CD14-positive monocyte (primary cell): ENCODE measurements around the gene CSTPP1. TPM values are rescaled to one million over a fixed set of nuclear protein-coding genes. Genes with fewer than 3 reads are reported as not detected.

Experiments
- DNase-seq, 3 donors: peaks; one replicate each; pipeline ENCODE4 v3.0.0-alpha.2; 2011 to 2022
- H2AFZ ChIP-seq: 2 replicates; pipeline ENCODE4 v1.6.0; 2012; ENCODE audit warnings: mild to moderate bottlenecking, low read depth, low read length, inconsistent platforms; ENCODE audit not compliant: insufficient read depth, poor library complexity, severe bottlenecking
- H3K27ac ChIP-seq, 2 donors: 1 replicate in 1 of 2; 2 replicates in 1 of 2; pipeline ENCODE4 v1.5.1; 2012 to 2013; ENCODE audit warnings: low read length in 2 of 2, control low read depth in 1 of 2, inconsistent platforms in 1 of 2, low read depth in 1 of 2, mild to moderate bottlenecking in 1 of 2
- H3K27me3 ChIP-seq, 2 donors: one replicate each; pipeline versions ENCODE4 v1.6.0 to v1.6.1; 2011 to 2013; ENCODE audit warnings: low read length in 2 of 2; ENCODE audit not compliant: control insufficient read depth in 2 of 2, insufficient read depth in 2 of 2
- H3K36me3 ChIP-seq, 2 donors: replicated peaks in 1 of 2; 1 replicate in 1 of 2; 2 replicates in 1 of 2; pipeline versions ENCODE4 v1.5.1 to v1.6.1; 2012 to 2013; ENCODE audit warnings: low read length in 2 of 2, control low read depth in 1 of 2, inconsistent platforms in 1 of 2, mild to moderate bottlenecking in 1 of 2; ENCODE audit not compliant: insufficient read depth in 2 of 2, control insufficient read depth in 1 of 2
- H3K4me1 ChIP-seq, 2 donors: 1 replicate in 1 of 2; 2 replicates in 1 of 2; pipeline versions ENCODE4 v1.5.1 to v1.6.1; 2012 to 2013; ENCODE audit warnings: low read length in 2 of 2, control low read depth in 1 of 2, inconsistent platforms in 1 of 2, mild to moderate bottlenecking in 1 of 2, moderate library complexity in 1 of 2; ENCODE audit not compliant: insufficient read depth in 2 of 2, control insufficient read depth in 1 of 2
- H3K4me2 ChIP-seq: replicated peaks from 2 replicates; pipeline ENCODE3; 2012; ENCODE audit warnings: low read length, moderate library complexity, mild to moderate bottlenecking; ENCODE audit not compliant: poor library complexity, severe bottlenecking; ENCODE audit errors: extremely low read depth
- H3K4me3 ChIP-seq, 3 experiments: fragments of 200-600 bp in 1 of 3; sonication (generic) in 1 of 3; replicated peaks in 1 of 3; 1 replicate in 2 of 3; 2 replicates in 1 of 3; pipeline ENCODE4 v1.5.1; 2011 to 2013; ENCODE audit warnings: low read length in 3 of 3, mild to moderate bottlenecking in 3 of 3, control low read depth in 2 of 3, low read depth in 2 of 3, inconsistent platforms in 1 of 3, moderate library complexity in 1 of 3
- H3K79me2 ChIP-seq: 2 replicates; pipeline ENCODE4 v1.6.0; 2012; ENCODE audit warnings: mild to moderate bottlenecking, control low read depth, inconsistent platforms, low read length, moderate library complexity; ENCODE audit not compliant: insufficient read depth
- H3K9ac ChIP-seq: 2 replicates; pipeline ENCODE4 v1.6.0; 2017; ENCODE audit warnings: low read length, mild to moderate bottlenecking; ENCODE audit not compliant: insufficient read depth, poor library complexity, severe bottlenecking
- H3K9me3 ChIP-seq, 2 donors: replicated peaks in 1 of 2; 1 replicate in 1 of 2; 2 replicates in 1 of 2; pipeline versions ENCODE4 v1.5.1 to v1.6.1; 2012 to 2013; ENCODE audit warnings: low read length in 2 of 2, control low read depth in 1 of 2; ENCODE audit not compliant: control insufficient read depth in 1 of 2, insufficient read depth in 1 of 2
- H4K20me1 ChIP-seq: 2 replicates; pipeline ENCODE4 v1.6.0; 2012; ENCODE audit warnings: mild to moderate bottlenecking, low read length, control low read depth, moderate library complexity; ENCODE audit not compliant: insufficient read depth
- H3K27ac Mint-ChIP-seq, 7 donors: one replicate each; pipeline ENCODE4 v1.8.0; 2020; ENCODE audit warnings: mild to moderate bottlenecking in 7 of 7, mixed read lengths in 7 of 7, moderate library complexity in 6 of 7, inconsistent platforms in 2 of 7
- H3K27me3 Mint-ChIP-seq, 3 donors: one replicate each; pipeline ENCODE4 v1.8.0; 2021 to 2022; ENCODE audit warnings: low read depth in 3 of 3, mild to moderate bottlenecking in 3 of 3, mixed read lengths in 3 of 3, moderate library complexity in 3 of 3, inconsistent platforms in 1 of 3
- H3K36me3 Mint-ChIP-seq, 2 donors: one replicate each; pipeline ENCODE4 v1.8.0; 2020; ENCODE audit warnings: mixed read lengths in 2 of 2, inconsistent platforms in 1 of 2, mild to moderate bottlenecking in 1 of 2
- H3K4me1 Mint-ChIP-seq: one replicate; pipeline ENCODE4 v1.8.0; 2020; ENCODE audit warnings: mild to moderate bottlenecking, mixed read lengths
- H3K4me3 Mint-ChIP-seq, 2 donors: one replicate each; pipeline ENCODE4 v1.8.0; 2020; ENCODE audit warnings: mild to moderate bottlenecking in 2 of 2, mixed read lengths in 2 of 2, moderate library complexity in 1 of 2
- H3K9me3 Mint-ChIP-seq, 7 donors: one replicate each; pipeline ENCODE4 v1.8.0; 2020 to 2022; ENCODE audit warnings: mixed read lengths in 7 of 7, mild to moderate bottlenecking in 6 of 7, moderate library complexity in 6 of 7, inconsistent platforms in 2 of 7
- CTCF ChIP-seq: fragments of 200-600 bp; IDR thresholded peaks from one replicate; pipeline ENCODE4 v1.8.0; 2022; ENCODE audit warnings: antibody characterized with exemption, mild to moderate bottlenecking
- WGBS: methylation state at CpG from one replicate; pipeline ENCODE4 v1.1.5; 2013; ENCODE audit warnings: missing lambda C conversion rate; ENCODE audit not compliant: insufficient coverage; 5-methylcytosine and 5-hydroxymethylcytosine counted together
- intact Hi-C, 2 donors: fragments of 100-400 bp; cut with micrococcal nuclease; formaldehyde crosslinking; loops; one replicate each; pipeline versions ENCODE4 v1.15.0 to v1.15.1; 2023
- polyA plus RNA-seq, 3 donors: library from polyadenylated mRNA; depleted of rRNA in 1 of 3; unstranded in 2 of 3; stranded (reverse) in 1 of 3; fragments of 300-500 nt in 2 of 3; fragments of >200 nt in 1 of 3; fragmentation: Illumina TruSeq in 2 of 3; gene quantifications; 1 replicate in 2 of 3; 2 replicates in 1 of 3; pipeline ENCODE4 v1.2.3, GENCODE V29; 2012 to 2021

Gene CSTPP1
- polyA plus RNA-seq, 3 donors: 4.5 to 6.5 (median 5.9) TPM

GRCh38 chr11:47187723-47188122 is 251.2 kb downstream of the CSTPP1 start:
- Mint-ChIP-seq H3K27me3 (peaks cover 51 to 68% (median 54%) of the 10 kb centered on the region in 3 donors), H3K4me3 (peak overlapping the region; percentile 16 to 92), H3K4me1 (peaks cover 14% of the 10 kb centered on the region), H3K9me3 (peaks cover 0 to 14% (median 0%) of the 10 kb centered on the region in 7 donors), H3K27ac (no peak overlapping the region), H3K36me3 (no peaks in the 10 kb centered on the region)
- H2AFZ ChIP-seq: peak overlapping the region; percentile 83
- H4K20me1 ChIP-seq: no peaks in the 10 kb centered on the region
- TF ChIP-seq CTCF: no peak
- H3K27me3 ChIP-seq: peaks cover 29 to 59% of the 10 kb centered on the region in 2 donors
- no peak for DNase-seq
- H3K9ac ChIP-seq: no peak overlapping the region
- H3K4me2 ChIP-seq: peak overlapping the region; percentile 80
- no peak overlapping the region for H3K27ac ChIP-seq
- H3K4me3 ChIP-seq: peak overlapping the region in 1 of 3 experiments; percentile 73
- no peaks in the 10 kb centered on the region for H3K36me3 ChIP-seq
- no peaks in the 10 kb centered on the region for H3K79me2 ChIP-seq
- H3K4me1 ChIP-seq: peaks cover 20 to 23% of the 10 kb centered on the region in 2 donors
- peaks cover 0 to 6% of the 10 kb centered on the region in 2 donors for H3K9me3 ChIP-seq
- intact Hi-C loops: no loop called here
- WGBS: 22% methylated on average over 1 of the region's 5 CpGs

- H3K27ac ChIP-seq: no peak overlapping the region
- WGBS: no CpG with 5 or more reads among the region's 1 CpG
- no peak overlapping the region for H3K27ac Mint-ChIP-seq
- intact Hi-C loops: no loop called here
- no peaks in the 10 kb centered on the region for H3K79me2 ChIP-seq
- peaks cover 20 to 23% of the 10 kb centered on the region in 2 donors for H3K4me1 ChIP-seq
- H4K20me1 ChIP-seq: no peaks in the 10 kb centered on the region
- no peaks in the 10 kb centered on the region for H3K36me3 Mint-ChIP-seq
- no peak overlapping the region for H3K4me3 ChIP-seq
- H3K4me1 Mint-ChIP-seq: peaks cover 14% of the 10 kb centered on the region
- peaks cover 54 to 70% (median 57%) of the 10 kb centered on the region in 3 donors for H3K27me3 Mint-ChIP-seq
- no peak for TF ChIP-seq CTCF
- peaks cover 0 to 14% (median 0%) of the 10 kb centered on the region in 7 donors for H3K9me3 Mint-ChIP-seq
- H3K9me3 ChIP-seq: peaks cover 0 to 6% of the 10 kb centered on the region in 2 donors
- no peaks in the 10 kb centered on the region for H3K36me3 ChIP-seq
- H3K27me3 ChIP-seq: peaks cover 29 to 59% of the 10 kb centered on the region in 2 donors
- no peak overlapping the region for H3K4me2 ChIP-seq
- H3K4me3 Mint-ChIP-seq: peak overlapping the region in 1 of 2 donors; percentile 67
- no peak overlapping the region for H3K9ac ChIP-seq
- no peak overlapping the region for H2AFZ ChIP-seq
- no peak for DNase-seq
Measured at GRCh38 chr11:47188259-47188658, 251.7 kb downstream of the CSTPP1 start.
